Body of pancreas (tissue), 4 donors: ENCODE results near the gene RNF212. TPM values are rescaled to one million over a fixed set of nuclear protein-coding genes. Genes with fewer than 3 reads are reported as not detected.

Source experiments
- ATAC-seq: fragments of 150-250 bp; one replicate; pipeline ENCODE4 v1.9.1; 2016
- DNase-seq, 4 donors: peaks; one replicate each; pipeline ENCODE4 v3.0.0-alpha.2; 2019
- H3K27ac ChIP-seq, 4 donors: fragments of 200-600 bp; sonication (generic); 1 replicate in 3 of 4; 2 replicates in 1 of 4; pipeline versions ENCODE4 v1.5.1 to v1.6.1; 2016 to 2019; ENCODE audit warnings: mild to moderate bottlenecking in 1 of 4, mixed read lengths in 1 of 4, moderate library complexity in 1 of 4
- H3K27me3 ChIP-seq, 2 donors: fragments of 200-600 bp; sonication (generic); one replicate each; pipeline ENCODE4 v1.6.0; 2016; ENCODE audit warnings: mild to moderate bottlenecking in 1 of 2
- H3K36me3 ChIP-seq, 2 donors: fragments of 200-600 bp; sonication (generic); replicated peaks in 1 of 2; 2 replicates each; pipeline ENCODE4 v1.5.1; 2016; ENCODE audit warnings: low read depth in 2 of 2; ENCODE audit not compliant: insufficient read depth in 1 of 2
- H3K4me1 ChIP-seq: fragments of 200-600 bp; sonication (generic); one replicate; pipeline ENCODE4 v1.6.0; 2016
- H3K4me3 ChIP-seq, 2 donors: fragments of 200-600 bp; sonication (generic); 1 replicate in 1 of 2; 2 replicates in 1 of 2; pipeline ENCODE4 v1.5.1; 2016 to 2019
- H3K9me3 ChIP-seq, 3 donors: fragments of 200-600 bp; sonication (generic); 1 replicate in 2 of 3; 2 replicates in 1 of 3; pipeline ENCODE4 v1.5.1; 2016
- CTCF ChIP-seq, 7 experiments: fragments of 450-650 bp in 4 of 7; fragments of 200-600 bp in 3 of 7; sonication (generic) in 3 of 7; IDR thresholded peaks; one replicate each; pipeline ENCODE4 v1.5.1; 2016 to 2019; ENCODE audit warnings: antibody characterized with exemption in 7 of 7
- POLR2A ChIP-seq, 3 donors: fragments of 450-650 bp; IDR thresholded peaks; one replicate each; pipeline ENCODE4 v1.6.1; 2016; ENCODE audit warnings: antibody characterized with exemption in 3 of 3, mild to moderate bottlenecking in 2 of 3
- WGBS, 2 donors: methylation state at CpG; one replicate each; pipeline ENCODE4 v1.1.5; 2017; 5-methylcytosine and 5-hydroxymethylcytosine counted together
- intact Hi-C: fragments of 100-400 bp; cut with DNase I; formaldehyde crosslinking; loops from one replicate; pipeline ENCODE4 v1.15.1; 2023
- total RNA-seq, 2 donors: library from RNA; depleted of rRNA; stranded (reverse); fragments of >200 nt; gene quantifications; one replicate each; pipeline ENCODE4 v1.1.0, GENCODE V29; 2016

Gene RNF212
- total RNA-seq, 2 donors from 2014 or later: 8.2 to 20.5 TPM

GRCh38 chr4:1045595-1046201 is 67.7 kb downstream of the RNF212 start:
- ATAC-seq (no peak), DNase-seq (peak in 2 of 4 donors; percentile 5 to 10)
- WGBS, 2 donors: 50 to 51% methylated on average over 13 to 25 of the region's 36 CpGs
- TF ChIP-seq POLR2A (IDR thresholded peaks at IDR 0.05): no peak
- TF ChIP-seq CTCF (IDR thresholded peaks at IDR 0.05): no peak
- Histone ChIP-seq H3K27ac (no peak overlapping the region), H3K4me3 (no peak overlapping the region), H3K9me3 (no peaks in the 10 kb centered on the region), H3K36me3 (no peaks in the 10 kb centered on the region), H3K4me1 (peaks cover 35% of the 10 kb centered on the region), H3K27me3 (peaks cover 0 to 3% of the 10 kb centered on the region in 2 donors)
- intact Hi-C loops: no loop called here

- Histone ChIP-seq H3K27ac (no peak overlapping the region), H3K4me1 (peaks cover 35% of the 10 kb centered on the region), H3K36me3 (no peaks in the 10 kb centered on the region), H3K4me3 (no peak overlapping the region), H3K9me3 (no peaks in the 10 kb centered on the region), H3K27me3 (peaks cover 0 to 3% of the 10 kb centered on the region in 2 donors)
- ATAC-seq (no peak), DNase-seq (peak in 2 of 4 donors; percentile 26 to 39)
- TF ChIP-seq POLR2A (IDR thresholded peaks at IDR 0.05) (no peak), CTCF (IDR thresholded peaks at IDR 0.05) (no peak)
- 42 to 47% methylated on average over 3 to 14 of the region's 14 CpGs for WGBS, 2 donors
- intact Hi-C loops: no loop called here
Measured at GRCh38 chr4:1045193-1045594, 68.2 kb downstream of the RNF212 start.

- Histone ChIP-seq H3K4me1 (peaks cover 40% of the 10 kb centered on the region), H3K36me3 (no peaks in the 10 kb centered on the region), H3K27ac (no peak overlapping the region), H3K9me3 (no peaks in the 10 kb centered on the region), H3K27me3 (peaks cover 0 to 3% of the 10 kb centered on the region in 2 donors), H3K4me3 (no peak overlapping the region)
- ATAC-seq (no peak), DNase-seq (peak in 2 of 4 donors; percentile 3 to 10)
- 81 to 86% methylated on average over 3 to 12 of the region's 12 CpGs for whole genome bisulfite sequencing, 2 donors
- no peak for TF ChIP-seq POLR2A (IDR thresholded peaks at IDR 0.05)
- TF ChIP-seq CTCF (IDR thresholded peaks at IDR 0.05): no peak
- intact Hi-C loops: no loop called here
Measured at GRCh38 chr4:1044469-1045192, 68.7 kb downstream of the RNF212 start.

GRCh38 chr4:1043651-1044468 is 69.5 kb downstream of the RNF212 start:
- no peak overlapping the region for H3K4me3 ChIP-seq
- peak; percentile 62 to 88 (median 80) for DNase-seq
- intact Hi-C loops: no loop called here
- H3K36me3 ChIP-seq: no peaks in the 10 kb centered on the region
- no peaks in the 10 kb centered on the region for H3K9me3 ChIP-seq
- H3K27me3 ChIP-seq: peaks cover 0 to 3% of the 10 kb centered on the region in 2 donors
- peak; percentile 64 for ATAC-seq
- peak overlapping the region in 1 of 4 donors; percentile 34 for H3K27ac ChIP-seq
- 37 to 81% methylated on average over 6 to 36 of the region's 36 CpGs for WGBS, 2 donors
- H3K4me1 ChIP-seq: peaks cover 48% of the 10 kb centered on the region
- TF ChIP-seq POLR2A (IDR thresholded peaks at IDR 0.05) (no peak), CTCF (IDR thresholded peaks at IDR 0.05) (no peak)
